Measurements from ENCODE around the gene PDE7B.
"Not testable (repeated sequence)": the region's sequence is repeated elsewhere in the genome, so short reads cannot be mapped to it uniquely, and the experiment has no call there.

PDE7B gene

GRCh38 chr6:135842618-135843392 is 8.7 kb upstream of the PDE7B start:
- DNase-seq (ENCODE audit: low read depth in 3 of 3) = no peak

GRCh38 chr6:135850882-135851281 is 619 bp upstream of the PDE7B start:
- DNase-seq (ENCODE audit: low read depth in 3 of 3) = no peak

GRCh38 chr6:135852746-135853145 is 1.2 kb downstream of the PDE7B start:
- no peak for DNase-seq (ENCODE audit: low read depth in 3 of 3)

GRCh38 chr6:135853227-135853626 is 1.7 kb downstream of the PDE7B start:
- no peak for DNase-seq (ENCODE audit: low read depth in 3 of 3)

GRCh38 chr6:135853986-135854385 is 2.5 kb downstream of the PDE7B start:
- DNase-seq (ENCODE audit: low read depth in 3 of 3) = no peak

- no peak for DNase-seq (ENCODE audit: low read depth in 3 of 3)
Measured at GRCh38 chr6:135854799-135855198, 3.3 kb downstream of the PDE7B start.

- DNase-seq (ENCODE audit: low read depth in 3 of 3) = no peak
Measured at GRCh38 chr6:135858931-135859330, 7.4 kb downstream of the PDE7B start.

- DNase-seq (ENCODE audit: low read depth in 3 of 3) = no peak
Measured at GRCh38 chr6:135860361-135860760, 8.9 kb downstream of the PDE7B start.

GRCh38 chr6:135861189-135861588 is 9.7 kb downstream of the PDE7B start:
- DNase-seq (ENCODE audit: low read depth in 3 of 3) = no peak

GRCh38 chr6:135864929-135865328 is 13.4 kb downstream of the PDE7B start:
- DNase-seq (ENCODE audit: low read depth in 3 of 3) = not testable (repeated sequence)

GRCh38 chr6:135866445-135867123 is 15.1 kb downstream of the PDE7B start:
- no peak for DNase-seq (ENCODE audit: low read depth in 3 of 3)

GRCh38 chr6:135867332-135867731 is 15.8 kb downstream of the PDE7B start:
- no peak for DNase-seq (ENCODE audit: low read depth in 3 of 3)

- no peak for DNase-seq (ENCODE audit: low read depth in 3 of 3)
Measured at GRCh38 chr6:135869857-135870256, 18.4 kb downstream of the PDE7B start.

GRCh38 chr6:135870722-135871121 is 19.2 kb downstream of the PDE7B start:
- no peak for DNase-seq (ENCODE audit: low read depth in 3 of 3)

- DNase-seq (ENCODE audit: low read depth in 3 of 3) = no peak
Measured at GRCh38 chr6:135871296-135871695, 19.8 kb downstream of the PDE7B start.

GRCh38 chr6:135871878-135872277 is 20.4 kb downstream of the PDE7B start:
- DNase-seq (ENCODE audit: low read depth in 3 of 3) = no peak

- DNase-seq (ENCODE audit: low read depth in 3 of 3) = no peak
Measured at GRCh38 chr6:135875446-135875845, 23.9 kb downstream of the PDE7B start.

- DNase-seq (ENCODE audit: low read depth in 3 of 3) = no peak
Measured at GRCh38 chr6:135876058-135876457, 24.6 kb downstream of the PDE7B start.

GRCh38 chr6:135877666-135878065 is 26.2 kb downstream of the PDE7B start:
- no peak for DNase-seq (ENCODE audit: low read depth in 3 of 3)

GRCh38 chr6:135880066-135880972 is 28.8 kb downstream of the PDE7B start:
- peak in 2 of 3 donors; percentile 30 to 33 for DNase-seq (ENCODE audit: low read depth in 3 of 3)

GRCh38 chr6:135883045-135883444 is 31.5 kb downstream of the PDE7B start:
- DNase-seq (ENCODE audit: low read depth in 3 of 3) = no peak

GRCh38 chr6:135883536-135883935 is 32.0 kb downstream of the PDE7B start:
- DNase-seq (ENCODE audit: low read depth in 3 of 3) = no peak
